ENCODE data around the gene WIPF1.

The WIPF1 gene

DNA sequence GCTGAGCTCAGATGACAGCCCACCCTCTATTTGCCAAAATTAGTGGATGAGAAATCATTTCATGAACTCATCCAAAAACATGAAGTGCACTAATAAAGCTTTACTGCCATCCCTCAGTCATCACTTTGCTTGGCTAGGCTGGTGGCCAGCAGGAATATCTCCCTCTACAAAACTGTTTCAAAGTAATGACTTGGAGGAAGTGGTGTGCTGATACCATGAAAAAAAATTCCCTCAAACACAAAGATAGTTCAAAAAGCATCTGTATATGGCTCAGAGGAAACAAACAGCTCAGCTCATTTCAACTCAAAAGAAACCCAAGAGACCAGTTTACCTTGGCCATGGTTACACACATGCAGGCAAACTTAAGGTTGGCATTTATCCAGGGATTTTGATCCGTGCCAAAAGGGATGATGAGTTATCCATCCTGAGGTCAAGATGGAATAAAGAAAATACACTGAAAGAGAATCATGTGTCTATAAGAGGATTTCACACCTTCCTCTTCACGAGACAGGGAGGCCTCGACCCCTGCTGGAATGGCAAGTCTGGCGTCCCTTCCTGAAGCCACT is 18.4 kb upstream of the WIPF1 start:
- peaks cover 7% of the 10 kb centered on the region for H3K4me1 ChIP-seq (ENCODE audit: control insufficient read depth, insufficient read depth, low read length)
- no peak overlapping the region for H3K4me3 ChIP-seq (ENCODE audit: low read length)
- H3K9me3 ChIP-seq (ENCODE audit: control insufficient read depth, low read length), result no peaks in the 10 kb centered on the region

DNA sequence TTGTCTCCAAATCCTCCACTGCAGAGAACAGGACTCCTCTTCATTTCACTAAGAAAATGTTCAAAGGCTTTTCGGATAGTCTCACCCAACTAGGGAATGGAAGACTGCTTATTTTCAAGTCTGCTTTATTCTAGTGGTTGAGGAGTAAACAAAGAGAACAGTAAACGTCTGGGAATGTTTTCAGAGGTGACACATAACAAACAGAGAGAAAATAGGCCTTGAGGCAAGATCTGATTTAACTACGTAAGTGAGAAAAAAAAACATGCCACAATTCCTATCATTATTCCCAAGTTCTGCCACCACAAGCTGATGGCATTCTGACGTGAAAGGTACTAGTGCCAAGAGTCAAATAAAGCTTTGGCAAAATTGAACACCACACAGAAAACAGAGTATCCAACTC is 16.7 kb upstream of the WIPF1 start:
- Histone ChIP-seq H3K36me3 (ENCODE audit: control insufficient read depth, insufficient read depth, low read length) (no peaks in the 10 kb centered on the region), H3K9ac (ENCODE audit: low read length) (no peak overlapping the region), H3K27me3 (ENCODE audit: control insufficient read depth, insufficient read depth, low read length) (no peaks in the 10 kb centered on the region), H3K4me3 (ENCODE audit: low read length) (no peak overlapping the region), H3K4me1 (ENCODE audit: control insufficient read depth, insufficient read depth, low read length) (peaks cover 7% of the 10 kb centered on the region), H3K9me3 (ENCODE audit: control insufficient read depth, low read length) (no peaks in the 10 kb centered on the region)

More for the DNA sequence above, 18.4 kb upstream of the WIPF1 start:
- no peaks in the 10 kb centered on the region for H3K27me3 ChIP-seq (ENCODE audit: control insufficient read depth, insufficient read depth, low read length)
- H3K36me3 ChIP-seq (ENCODE audit: control insufficient read depth, insufficient read depth, low read length), result no peaks in the 10 kb centered on the region
- no peak overlapping the region for H3K9ac ChIP-seq (ENCODE audit: low read length)

DNA sequence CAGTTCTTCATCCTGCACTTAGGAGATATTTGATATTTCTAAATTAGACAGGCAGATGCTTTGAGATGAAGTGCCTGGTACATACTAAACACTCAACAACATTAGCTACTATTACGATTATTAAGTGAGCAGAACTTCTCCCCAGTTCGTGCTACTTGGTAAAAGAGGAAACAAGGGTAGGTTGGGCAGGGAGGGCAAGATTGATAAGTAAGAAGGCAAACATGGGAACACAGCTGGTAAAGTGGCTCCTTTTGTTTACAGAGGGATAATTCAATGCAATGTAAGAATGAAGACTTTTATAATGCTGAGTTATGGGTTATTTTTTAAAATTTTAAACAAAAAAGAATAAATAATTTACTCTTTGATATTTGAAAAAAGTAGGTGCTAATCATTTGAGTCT is 15.9 kb upstream of the WIPF1 start:
- no peaks in the 10 kb centered on the region for H3K27me3 ChIP-seq (ENCODE audit: control insufficient read depth, insufficient read depth, low read length)
- peaks cover 11% of the 10 kb centered on the region for H3K4me1 ChIP-seq (ENCODE audit: control insufficient read depth, insufficient read depth, low read length)
- H3K4me3 ChIP-seq (ENCODE audit: low read length), result no peak overlapping the region
- no peaks in the 10 kb centered on the region for H3K36me3 ChIP-seq (ENCODE audit: control insufficient read depth, insufficient read depth, low read length)
- H3K9ac ChIP-seq (ENCODE audit: low read length), result no peak overlapping the region
- no peaks in the 10 kb centered on the region for H3K9me3 ChIP-seq (ENCODE audit: control insufficient read depth, low read length)

DNA sequence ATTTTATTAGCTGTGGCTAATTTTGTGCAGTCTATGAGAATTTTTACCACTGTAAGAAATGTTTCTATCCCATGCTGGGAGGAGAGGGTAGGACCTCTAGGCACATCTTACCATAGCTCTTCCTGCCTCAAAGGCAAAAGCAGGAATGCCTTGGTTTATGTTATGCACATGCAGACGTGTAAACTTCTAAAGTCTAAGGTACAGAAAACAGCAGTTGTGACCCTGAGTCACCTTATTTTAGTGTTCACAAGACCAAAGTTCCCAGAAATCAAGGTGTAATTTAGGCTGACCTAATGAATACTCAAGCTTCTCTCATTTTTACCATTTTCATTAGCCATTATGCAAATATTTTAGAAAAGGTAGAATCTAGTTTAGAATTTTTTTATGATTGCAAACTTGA is 15.4 kb upstream of the WIPF1 start:
- no peak overlapping the region for H3K4me3 ChIP-seq (ENCODE audit: low read length)
- H3K9me3 ChIP-seq (ENCODE audit: control insufficient read depth, low read length), result no peaks in the 10 kb centered on the region
- H3K27me3 ChIP-seq (ENCODE audit: control insufficient read depth, insufficient read depth, low read length), result no peaks in the 10 kb centered on the region
- no peak overlapping the region for H3K9ac ChIP-seq (ENCODE audit: low read length)
- no peaks in the 10 kb centered on the region for H3K36me3 ChIP-seq (ENCODE audit: control insufficient read depth, insufficient read depth, low read length)
- H3K4me1 ChIP-seq (ENCODE audit: control insufficient read depth, insufficient read depth, low read length), result peaks cover 12% of the 10 kb centered on the region

DNA sequence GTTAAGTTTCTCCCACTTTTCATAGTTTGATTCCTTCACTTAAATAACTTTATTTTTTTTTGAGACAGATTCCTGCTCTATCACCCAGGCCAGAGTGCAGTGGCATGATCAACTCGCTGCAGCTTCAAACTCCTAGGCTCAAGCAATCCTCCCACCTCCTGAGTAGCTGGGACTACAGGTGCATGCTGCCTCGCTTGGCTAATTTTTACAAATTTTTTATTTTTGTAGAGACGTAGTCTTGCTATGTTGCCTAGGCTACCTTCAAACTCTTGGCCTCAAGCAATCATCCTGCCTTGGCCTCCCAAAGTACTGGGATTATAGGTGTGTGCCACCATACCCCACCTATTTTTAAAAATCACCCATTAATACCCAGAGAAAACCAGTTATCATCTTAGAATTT is 14.2 kb upstream of the WIPF1 start:
- Histone ChIP-seq H3K9me3 (ENCODE audit: control insufficient read depth, low read length) (no peaks in the 10 kb centered on the region), H3K9ac (ENCODE audit: low read length) (no peak overlapping the region), H3K4me1 (ENCODE audit: control insufficient read depth, insufficient read depth, low read length) (peaks cover 12% of the 10 kb centered on the region), H3K36me3 (ENCODE audit: control insufficient read depth, insufficient read depth, low read length) (no peaks in the 10 kb centered on the region), H3K4me3 (ENCODE audit: low read length) (no peak overlapping the region), H3K27me3 (ENCODE audit: control insufficient read depth, insufficient read depth, low read length) (no peaks in the 10 kb centered on the region)

DNA sequence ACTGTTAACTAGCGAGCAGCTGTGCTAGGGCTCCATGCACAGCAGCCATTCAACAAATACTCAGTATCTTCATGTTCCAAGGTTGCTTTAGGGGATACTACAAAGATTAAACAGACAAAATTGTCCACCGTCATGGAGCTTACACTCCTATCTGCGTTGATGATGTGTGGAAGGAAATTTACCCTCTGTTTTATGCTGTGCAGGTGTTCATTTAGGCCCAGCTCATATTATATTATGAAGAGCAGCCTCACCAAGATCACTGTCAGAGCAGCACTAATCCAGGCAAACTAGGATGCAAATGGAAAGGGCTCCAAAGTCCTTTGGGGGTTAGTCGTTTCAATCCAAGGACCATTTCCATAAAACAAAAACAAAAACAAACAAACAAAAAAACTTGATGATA is 13.4 kb upstream of the WIPF1 start:
- H3K4me3 ChIP-seq (ENCODE audit: low read length), result no peak overlapping the region

DNA sequence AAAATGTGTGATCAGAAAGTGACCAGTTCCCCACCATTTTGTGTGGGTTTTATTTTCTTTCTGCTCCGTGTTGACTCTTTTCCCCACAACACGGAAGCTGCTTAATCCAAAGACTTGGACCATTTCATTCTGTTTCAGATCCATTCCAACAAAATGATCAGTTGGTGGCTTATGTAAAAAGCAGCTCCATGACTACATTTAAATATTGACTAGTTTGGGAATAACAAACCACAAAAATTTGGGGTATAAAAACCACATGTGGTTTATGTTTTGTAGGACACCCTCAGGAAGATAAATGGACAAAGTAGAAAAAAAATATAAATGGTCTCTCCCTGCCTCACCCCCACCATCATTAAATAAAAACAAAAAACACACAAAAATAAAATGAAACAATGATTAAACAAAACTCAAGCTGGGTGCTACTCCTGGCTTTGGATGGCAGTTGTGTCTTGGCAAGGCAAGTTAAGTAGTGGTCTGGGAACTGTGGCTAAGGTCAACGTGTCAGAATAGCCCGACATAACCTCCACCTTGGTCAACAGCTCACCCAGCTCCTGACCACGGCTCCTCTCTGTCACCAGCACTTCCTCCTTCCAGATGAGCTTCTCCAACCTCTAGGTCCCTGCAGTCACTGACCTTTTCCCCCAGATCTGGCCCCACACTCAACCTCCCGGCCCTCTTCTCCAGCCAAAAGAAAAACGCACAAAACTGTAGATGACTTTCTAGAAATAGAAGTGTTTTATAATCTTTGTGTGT is 12.8 kb upstream of the WIPF1 start:
- no peak overlapping the region for H3K9ac ChIP-seq (ENCODE audit: low read length)
- peaks cover 12% of the 10 kb centered on the region for H3K4me1 ChIP-seq (ENCODE audit: control insufficient read depth, insufficient read depth, low read length)
- no peaks in the 10 kb centered on the region for H3K27me3 ChIP-seq (ENCODE audit: control insufficient read depth, insufficient read depth, low read length)
- no peaks in the 10 kb centered on the region for H3K9me3 ChIP-seq (ENCODE audit: control insufficient read depth, low read length)
- no peak overlapping the region for H3K4me3 ChIP-seq (ENCODE audit: low read length)
- H3K36me3 ChIP-seq (ENCODE audit: control insufficient read depth, insufficient read depth, low read length), result no peaks in the 10 kb centered on the region

More for the DNA sequence above, 13.4 kb upstream of the WIPF1 start:
- Histone ChIP-seq H3K4me1 (ENCODE audit: control insufficient read depth, insufficient read depth, low read length) (peaks cover 12% of the 10 kb centered on the region), H3K36me3 (ENCODE audit: control insufficient read depth, insufficient read depth, low read length) (no peaks in the 10 kb centered on the region), H3K9ac (ENCODE audit: low read length) (no peak overlapping the region), H3K27me3 (ENCODE audit: control insufficient read depth, insufficient read depth, low read length) (no peaks in the 10 kb centered on the region), H3K9me3 (ENCODE audit: control insufficient read depth, low read length) (no peaks in the 10 kb centered on the region)

DNA sequence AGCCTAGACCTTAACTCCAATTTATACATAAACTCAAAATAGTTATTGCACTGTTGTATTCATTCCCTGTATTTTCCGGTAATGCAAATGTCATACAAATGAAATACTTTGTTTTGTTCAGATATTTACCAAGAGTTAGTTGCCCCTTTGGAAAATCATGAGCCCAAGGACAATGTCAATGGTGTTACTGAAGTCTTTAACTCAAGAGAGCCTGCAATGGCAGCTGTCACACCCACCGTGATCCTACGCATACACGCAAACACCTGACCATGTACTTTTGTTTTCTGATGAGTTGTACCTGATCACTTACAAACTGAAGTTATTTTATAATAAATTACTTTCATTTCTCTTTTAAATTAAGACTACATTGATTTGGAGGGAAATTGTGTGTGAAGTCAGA is 11.7 kb upstream of the WIPF1 start:
- no peak overlapping the region for H3K9ac ChIP-seq (ENCODE audit: low read length)
- H3K36me3 ChIP-seq (ENCODE audit: control insufficient read depth, insufficient read depth, low read length), result no peaks in the 10 kb centered on the region
- no peaks in the 10 kb centered on the region for H3K27me3 ChIP-seq (ENCODE audit: control insufficient read depth, insufficient read depth, low read length)
- H3K4me3 ChIP-seq (ENCODE audit: low read length), result no peak overlapping the region
- H3K9me3 ChIP-seq (ENCODE audit: control insufficient read depth, low read length), result no peaks in the 10 kb centered on the region
- peaks cover 10% of the 10 kb centered on the region for H3K4me1 ChIP-seq (ENCODE audit: control insufficient read depth, insufficient read depth, low read length)

DNA sequence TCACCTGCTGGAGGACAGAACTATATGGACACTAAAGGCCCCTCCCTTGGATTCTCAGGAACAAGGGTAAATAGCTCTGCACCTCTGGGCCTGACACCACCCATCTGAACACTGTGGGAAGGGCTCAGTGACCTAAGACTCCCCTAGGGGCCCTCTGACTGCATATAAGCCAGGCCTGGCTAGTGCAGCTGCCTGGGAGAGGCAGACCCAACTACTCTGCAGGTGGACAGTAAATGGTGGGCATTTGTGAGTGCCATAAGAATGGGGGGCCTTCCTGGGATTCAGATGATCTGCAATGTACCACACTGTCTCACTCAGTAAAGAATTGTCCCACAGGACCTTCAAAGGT is 11.2 kb upstream of the WIPF1 start:
- no peaks in the 10 kb centered on the region for H3K27me3 ChIP-seq (ENCODE audit: control insufficient read depth, insufficient read depth, low read length)

DNA sequence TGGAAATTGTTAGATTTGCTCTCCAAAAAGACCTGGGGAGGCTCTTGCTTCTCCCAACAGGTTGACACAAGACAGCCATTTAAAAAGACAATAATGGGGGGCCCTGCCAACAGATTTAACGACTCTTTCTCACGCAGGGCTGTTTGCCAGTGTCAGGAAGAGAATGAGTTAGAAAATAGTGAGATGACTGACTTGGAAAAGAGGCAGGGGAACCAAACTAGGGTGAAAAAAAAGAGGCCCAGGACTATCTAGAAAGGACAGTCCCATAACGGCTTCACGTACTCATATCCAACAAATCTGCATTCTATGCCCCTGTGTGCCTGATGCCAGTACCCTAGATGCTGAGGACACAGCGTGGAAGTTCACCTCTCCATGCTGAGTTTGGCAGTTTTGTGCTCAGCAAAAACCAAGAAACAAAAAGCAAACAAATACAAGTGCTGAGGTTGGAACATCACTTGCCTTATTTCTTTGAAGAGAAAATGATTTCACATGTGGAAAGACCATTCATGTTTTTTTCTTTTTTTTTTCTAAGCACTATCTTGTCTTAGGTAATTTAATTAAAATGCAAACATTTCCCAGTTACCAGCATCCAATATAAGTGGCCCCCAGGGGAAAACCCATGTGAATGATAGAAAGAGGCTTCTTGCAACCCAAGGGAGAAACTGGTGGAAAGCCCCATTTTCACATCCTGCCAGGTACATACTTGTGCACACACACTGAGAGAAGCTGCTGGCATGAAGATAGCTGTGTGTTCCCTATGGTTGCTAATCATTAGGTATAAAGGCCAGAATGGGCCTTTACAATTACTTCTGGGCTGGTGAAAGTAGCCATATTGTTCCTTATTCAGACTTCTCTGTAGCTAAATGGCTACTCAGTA is 10.6 kb upstream of the WIPF1 start:
- Histone ChIP-seq H3K4me1 (ENCODE audit: control insufficient read depth, insufficient read depth, low read length) (peaks cover 5% of the 10 kb centered on the region), H3K9me3 (ENCODE audit: control insufficient read depth, low read length) (no peaks in the 10 kb centered on the region), H3K36me3 (ENCODE audit: control insufficient read depth, insufficient read depth, low read length) (no peaks in the 10 kb centered on the region), H3K9ac (ENCODE audit: low read length) (no peak overlapping the region), H3K27me3 (ENCODE audit: control insufficient read depth, insufficient read depth, low read length) (no peaks in the 10 kb centered on the region), H3K4me3 (ENCODE audit: low read length) (no peak overlapping the region)

More for the DNA sequence above, 11.2 kb upstream of the WIPF1 start:
- H3K4me1 ChIP-seq (ENCODE audit: control insufficient read depth, insufficient read depth, low read length), result peaks cover 6% of the 10 kb centered on the region
- H3K36me3 ChIP-seq (ENCODE audit: control insufficient read depth, insufficient read depth, low read length), result no peaks in the 10 kb centered on the region
- no peak overlapping the region for H3K9ac ChIP-seq (ENCODE audit: low read length)
- H3K9me3 ChIP-seq (ENCODE audit: control insufficient read depth, low read length), result no peaks in the 10 kb centered on the region
- H3K4me3 ChIP-seq (ENCODE audit: low read length), result no peak overlapping the region

DNA sequence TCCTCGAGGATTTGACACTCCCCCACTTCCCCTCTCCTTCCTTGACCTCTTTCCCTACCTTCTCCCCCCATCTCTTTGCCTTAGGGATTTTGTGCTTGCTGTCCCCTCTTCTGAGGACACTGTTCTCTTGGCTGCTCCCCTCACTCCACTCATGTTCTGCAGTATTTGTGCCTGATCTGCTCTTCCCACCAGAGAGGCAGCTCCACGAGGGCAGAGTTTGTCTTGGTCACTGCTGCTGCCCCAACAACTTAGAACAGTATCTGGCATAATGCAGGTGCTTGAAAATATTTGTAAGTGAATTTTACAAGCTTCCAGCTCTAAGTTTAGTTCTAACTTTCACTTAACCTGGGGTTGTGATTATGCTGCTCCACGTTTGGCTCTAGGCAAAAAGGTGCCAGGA is 10.0 kb upstream of the WIPF1 start:
- H3K4me3 ChIP-seq (ENCODE audit: low read length), result no peak overlapping the region

DNA sequence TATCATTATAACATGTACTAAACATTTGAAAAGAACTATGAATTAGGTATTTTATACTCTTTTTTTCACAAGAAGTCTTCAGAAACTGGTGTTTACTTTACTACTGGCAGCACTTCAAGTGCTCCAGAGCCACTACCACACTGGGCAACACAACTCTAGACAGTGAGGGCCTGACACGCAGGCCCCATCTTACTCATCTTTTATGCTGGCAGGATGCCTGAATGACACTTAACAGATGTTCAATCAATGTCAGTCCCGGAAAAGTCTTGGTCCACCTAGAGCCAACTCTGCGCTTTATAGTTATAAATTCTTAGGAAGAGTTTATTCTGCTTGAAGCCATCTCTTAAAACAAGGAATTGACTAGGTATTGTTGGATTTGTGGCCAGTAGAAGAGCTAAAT is 8.7 kb upstream of the WIPF1 start:
- Histone ChIP-seq H3K36me3 (ENCODE audit: control insufficient read depth, insufficient read depth, low read length) (no peaks in the 10 kb centered on the region), H3K4me3 (ENCODE audit: low read length) (no peak overlapping the region), H3K4me1 (ENCODE audit: control insufficient read depth, insufficient read depth, low read length) (peaks cover 5% of the 10 kb centered on the region), H3K9me3 (ENCODE audit: control insufficient read depth, low read length) (no peaks in the 10 kb centered on the region), H3K27me3 (ENCODE audit: control insufficient read depth, insufficient read depth, low read length) (no peaks in the 10 kb centered on the region), H3K9ac (ENCODE audit: low read length) (no peak overlapping the region)

More for the DNA sequence above, 10.0 kb upstream of the WIPF1 start:
- Histone ChIP-seq H3K27me3 (ENCODE audit: control insufficient read depth, insufficient read depth, low read length) (no peaks in the 10 kb centered on the region), H3K9ac (ENCODE audit: low read length) (no peak overlapping the region), H3K9me3 (ENCODE audit: control insufficient read depth, low read length) (no peaks in the 10 kb centered on the region), H3K36me3 (ENCODE audit: control insufficient read depth, insufficient read depth, low read length) (no peaks in the 10 kb centered on the region), H3K4me1 (ENCODE audit: control insufficient read depth, insufficient read depth, low read length) (peaks cover 5% of the 10 kb centered on the region)
